ENCODE measurements around the gene UBL7. TPM values are rescaled to one million over a fixed set of nuclear protein-coding genes. Genes with fewer than 3 reads are reported as not detected.

UBL7 gene
- total RNA-seq, 1 donor from 2014 or later: 32.4 TPM

- DNase-seq (ENCODE audit: low spot score): no peak
Measured at GRCh38 chr15:74442604-74443003, 18.4 kb downstream of the UBL7 start.

- no peak for DNase-seq (ENCODE audit: low spot score)
Measured at GRCh38 chr15:74442063-74442462, 18.9 kb downstream of the UBL7 start.

GRCh38 chr15:74441248-74441941 is 19.6 kb downstream of the UBL7 start:
- DNase-seq (ENCODE audit: low spot score): no peak

GRCh38 chr15:74438721-74439316 is 22.1 kb downstream of the UBL7 start:
- no peak for DNase-seq (ENCODE audit: low spot score)

GRCh38 chr15:74438206-74438605 is 22.8 kb downstream of the UBL7 start:
- DNase-seq (ENCODE audit: low spot score): no peak

GRCh38 chr15:74434263-74435136 is 26.5 kb downstream of the UBL7 start:
- DNase-seq (ENCODE audit: low spot score): no peak

GRCh38 chr15:74433592-74434262 is 27.2 kb downstream of the UBL7 start, which contains the start of gene SEMA7A:
Gene SEMA7A (minus strand): TSS chr15:74433958. CDS start chr15:74433918, 40 bp downstream.
- DNase-seq (ENCODE audit: low spot score): peak; percentile 96

- DNase-seq (ENCODE audit: low spot score): no peak
Measured at GRCh38 chr15:74432968-74433591, 27.9 kb downstream of the UBL7 start.

GRCh38 chr15:74432271-74432967 is 28.5 kb downstream of the UBL7 start:
- DNase-seq (ENCODE audit: low spot score): no peak

- no peak for DNase-seq (ENCODE audit: low spot score)
Measured at GRCh38 chr15:74431645-74432044, 29.3 kb downstream of the UBL7 start.

- DNase-seq (ENCODE audit: low spot score): no peak
Measured at GRCh38 chr15:74431116-74431515, 29.8 kb downstream of the UBL7 start.

GRCh38 chr15:74430510-74430951 is 30.4 kb downstream of the UBL7 start:
- DNase-seq (ENCODE audit: low spot score): no peak

GRCh38 chr15:74429781-74430400 is 31.1 kb downstream of the UBL7 start:
- DNase-seq (ENCODE audit: low spot score): no peak

- DNase-seq (ENCODE audit: low spot score): no peak
Measured at GRCh38 chr15:74428970-74429780, 31.8 kb downstream of the UBL7 start.

- no peak for DNase-seq (ENCODE audit: low spot score)
Measured at GRCh38 chr15:74428442-74428787, 32.5 kb downstream of the UBL7 start.

- no peak for DNase-seq (ENCODE audit: low spot score)
Measured at GRCh38 chr15:74427607-74428441, 33.1 kb downstream of the UBL7 start.

- DNase-seq (ENCODE audit: low spot score): no peak
Measured at GRCh38 chr15:74426404-74427281, 34.3 kb downstream of the UBL7 start.
